WTC11 (cell line): ENCODE measurements around the gene MARCKSL1.

Experiments
- FOXK1 ChIP-seq: sonication (generic); formaldehyde crosslinking; IDR thresholded peaks from 2 replicates; pipeline ENCODE4 v1.8.0; 2022; ENCODE audit warnings: mild to moderate bottlenecking, moderate library complexity, missing genetic modification reagents
- MAX ChIP-seq: sonication (generic); formaldehyde crosslinking; IDR thresholded peaks from 2 replicates; pipeline ENCODE4 v1.8.0; 2022; ENCODE audit warnings: mild to moderate bottlenecking, missing genetic modification reagents
- TEAD4 ChIP-seq: sonication (generic); formaldehyde crosslinking; IDR thresholded peaks from 2 replicates; pipeline ENCODE4 v1.8.0; 2022; ENCODE audit warnings: mild to moderate bottlenecking, missing genetic modification reagents
- USF2 ChIP-seq: sonication (generic); formaldehyde crosslinking; IDR thresholded peaks from 2 replicates; pipeline ENCODE4 v1.8.1; 2023; ENCODE audit warnings: mild to moderate bottlenecking, missing genetic modification reagents, moderate library complexity
- ZNF263 ChIP-seq: sonication (generic); formaldehyde crosslinking; IDR thresholded peaks from 2 replicates; pipeline ENCODE4 v1.8.1; 2022; ENCODE audit warnings: low read depth, mild to moderate bottlenecking, moderate library complexity, missing genetic modification reagents
- TF ChIP-seq, protein P1 (sequence below): fragments of 200-600 bp; IDR thresholded peaks from 2 replicates; pipeline ENCODE4 v1.8.0; 2022; ENCODE audit warnings: antibody characterized with exemption
- TF ChIP-seq, protein P2 (sequence below): sonication (generic); formaldehyde crosslinking; IDR thresholded peaks from 2 replicates; pipeline ENCODE4 v1.8.1; 2023; ENCODE audit warnings: mild to moderate bottlenecking, missing genetic modification reagents

DNA sequence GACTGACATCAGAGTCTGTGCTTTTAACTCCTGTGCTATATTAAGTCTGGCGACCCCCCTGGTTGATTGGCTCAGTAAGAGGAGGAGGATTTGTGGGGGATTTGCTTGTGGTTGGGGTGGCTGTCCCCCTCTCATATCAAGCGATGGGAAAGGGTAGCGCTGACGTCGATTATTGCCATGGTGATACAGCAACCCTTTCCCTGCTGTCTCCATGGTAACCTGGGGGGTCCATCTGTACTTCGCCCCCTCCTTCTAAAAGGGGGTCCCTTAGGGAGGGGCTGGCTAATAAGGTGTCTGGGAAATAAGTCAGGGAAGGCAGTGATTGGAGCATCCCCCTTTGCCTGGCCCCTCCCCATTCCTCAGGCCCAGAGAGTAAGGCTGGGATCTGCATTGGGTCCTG lies 21.6 kb upstream of the MARCKSL1 start:
- TF ChIP-seq, protein P1, sequence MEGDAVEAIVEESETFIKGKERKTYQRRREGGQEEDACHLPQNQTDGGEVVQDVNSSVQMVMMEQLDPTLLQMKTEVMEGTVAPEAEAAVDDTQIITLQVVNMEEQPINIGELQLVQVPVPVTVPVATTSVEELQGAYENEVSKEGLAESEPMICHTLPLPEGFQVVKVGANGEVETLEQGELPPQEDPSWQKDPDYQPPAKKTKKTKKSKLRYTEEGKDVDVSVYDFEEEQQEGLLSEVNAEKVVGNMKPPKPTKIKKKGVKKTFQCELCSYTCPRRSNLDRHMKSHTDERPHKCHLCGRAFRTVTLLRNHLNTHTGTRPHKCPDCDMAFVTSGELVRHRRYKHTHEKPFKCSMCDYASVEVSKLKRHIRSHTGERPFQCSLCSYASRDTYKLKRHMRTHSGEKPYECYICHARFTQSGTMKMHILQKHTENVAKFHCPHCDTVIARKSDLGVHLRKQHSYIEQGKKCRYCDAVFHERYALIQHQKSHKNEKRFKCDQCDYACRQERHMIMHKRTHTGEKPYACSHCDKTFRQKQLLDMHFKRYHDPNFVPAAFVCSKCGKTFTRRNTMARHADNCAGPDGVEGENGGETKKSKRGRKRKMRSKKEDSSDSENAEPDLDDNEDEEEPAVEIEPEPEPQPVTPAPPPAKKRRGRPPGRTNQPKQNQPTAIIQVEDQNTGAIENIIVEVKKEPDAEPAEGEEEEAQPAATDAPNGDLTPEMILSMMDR = no peak
- TF ChIP-seq MAX (CRISPR knock-in tag) (no peak), FOXK1 (CRISPR knock-in tag) (no peak), TEAD4 (CRISPR knock-in tag) (no peak), USF2 (CRISPR knock-in tag) (no peak), ZNF263 (no peak)
- TF ChIP-seq, protein P2, sequence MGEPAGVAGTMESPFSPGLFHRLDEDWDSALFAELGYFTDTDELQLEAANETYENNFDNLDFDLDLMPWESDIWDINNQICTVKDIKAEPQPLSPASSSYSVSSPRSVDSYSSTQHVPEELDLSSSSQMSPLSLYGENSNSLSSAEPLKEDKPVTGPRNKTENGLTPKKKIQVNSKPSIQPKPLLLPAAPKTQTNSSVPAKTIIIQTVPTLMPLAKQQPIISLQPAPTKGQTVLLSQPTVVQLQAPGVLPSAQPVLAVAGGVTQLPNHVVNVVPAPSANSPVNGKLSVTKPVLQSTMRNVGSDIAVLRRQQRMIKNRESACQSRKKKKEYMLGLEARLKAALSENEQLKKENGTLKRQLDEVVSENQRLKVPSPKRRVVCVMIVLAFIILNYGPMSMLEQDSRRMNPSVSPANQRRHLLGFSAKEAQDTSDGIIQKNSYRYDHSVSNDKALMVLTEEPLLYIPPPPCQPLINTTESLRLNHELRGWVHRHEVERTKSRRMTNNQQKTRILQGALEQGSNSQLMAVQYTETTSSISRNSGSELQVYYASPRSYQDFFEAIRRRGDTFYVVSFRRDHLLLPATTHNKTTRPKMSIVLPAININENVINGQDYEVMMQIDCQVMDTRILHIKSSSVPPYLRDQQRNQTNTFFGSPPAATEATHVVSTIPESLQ (CRISPR knock-in tag) = no peak
